ENCODE results near the gene ANKMY2. TPM values are rescaled to one million over a fixed set of nuclear protein-coding genes. Genes with fewer than 3 reads are reported as not detected.

ANKMY2 gene
- total and polyA plus RNA-seq, 3 donors from 2014 or later, result 13.4 to 17.5 (median 17.0) TPM

GRCh38 chr7:16652888-16653287, 7.3 kb upstream of the ANKMY2 start:
- no peak for DNase-seq
- 87 to 91% methylated on average over 2 of the region's 2 CpGs for WGBS, 2 donors

GRCh38 chr7:16652240-16652583, 6.7 kb upstream of the ANKMY2 start:
- TF ChIP-seq POLR2A (IDR thresholded peaks at IDR 0.05) (no peak), CTCF (IDR thresholded peaks at IDR 0.05) (no peak)
- intact Hi-C loops (cut with DNase I; ENCODE audit: low total_unique reads), result no loop called here
- DNase-seq, result no peak
- 80 to 87% methylated on average over 7 of the region's 7 CpGs for whole genome bisulfite sequencing, 2 donors
- Histone ChIP-seq H3K36me3 (ENCODE audit: low read depth, missing control alignments) (no peaks in the 10 kb centered on the region), H3K27ac (no peak overlapping the region), H3K4me1 (peaks cover 3% of the 10 kb centered on the region), H3K4me3 (no peak overlapping the region), H3K27me3 (no peaks in the 10 kb centered on the region), H3K9me3 (no peaks in the 10 kb centered on the region)

More at GRCh38 chr7:16652888-16653287, 7.3 kb upstream of the ANKMY2 start:
- TF ChIP-seq CTCF (IDR thresholded peaks at IDR 0.05) (no peak), POLR2A (IDR thresholded peaks at IDR 0.05) (no peak)
- Histone ChIP-seq H3K4me3 (no peak overlapping the region), H3K4me1 (no peaks in the 10 kb centered on the region), H3K27ac (no peak overlapping the region), H3K36me3 (ENCODE audit: low read depth, missing control alignments) (no peaks in the 10 kb centered on the region), H3K9me3 (no peaks in the 10 kb centered on the region), H3K27me3 (no peaks in the 10 kb centered on the region)
- intact Hi-C loops (cut with DNase I; ENCODE audit: low total_unique reads), result no loop called here

GRCh38 chr7:16651396-16652239, 6.1 kb upstream of the ANKMY2 start:
- no peak overlapping the region for H3K27ac ChIP-seq
- no peaks in the 10 kb centered on the region for H3K36me3 ChIP-seq (ENCODE audit: low read depth, missing control alignments)
- 69 to 85% methylated on average over 9 of the region's 9 CpGs for WGBS, 2 donors
- no peak for TF ChIP-seq CTCF (IDR thresholded peaks at IDR 0.05)
- no peak for TF ChIP-seq POLR2A (IDR thresholded peaks at IDR 0.05)
- H3K27me3 ChIP-seq, result no peaks in the 10 kb centered on the region
- no peaks in the 10 kb centered on the region for H3K9me3 ChIP-seq
- H3K4me1 ChIP-seq, result peaks cover 9% of the 10 kb centered on the region
- intact Hi-C loops (cut with DNase I; ENCODE audit: low total_unique reads), result no loop called here
- H3K4me3 ChIP-seq, result no peak overlapping the region
- DNase-seq, result no peak

GRCh38 chr7:16650266-16650665, 4.7 kb upstream of the ANKMY2 start:
- H3K36me3 ChIP-seq (ENCODE audit: low read depth, missing control alignments), result no peaks in the 10 kb centered on the region
- no peak for TF ChIP-seq CTCF (IDR thresholded peaks at IDR 0.05)
- no peak for TF ChIP-seq POLR2A (IDR thresholded peaks at IDR 0.05)
- peaks cover 9% of the 10 kb centered on the region for H3K4me1 ChIP-seq
- intact Hi-C loops (cut with DNase I; ENCODE audit: low total_unique reads), result no loop called here
- no peak for DNase-seq
- no peak overlapping the region for H3K27ac ChIP-seq
- 76 to 83% methylated on average over 2 of the region's 2 CpGs for WGBS, 2 donors
- no peaks in the 10 kb centered on the region for H3K9me3 ChIP-seq
- H3K27me3 ChIP-seq, result no peaks in the 10 kb centered on the region
- no peak overlapping the region for H3K4me3 ChIP-seq

- Histone ChIP-seq H3K27ac (no peak overlapping the region), H3K9me3 (no peaks in the 10 kb centered on the region), H3K36me3 (ENCODE audit: low read depth, missing control alignments) (no peaks in the 10 kb centered on the region), H3K27me3 (no peaks in the 10 kb centered on the region), H3K4me3 (no peak overlapping the region), H3K4me1 (peaks cover 12% of the 10 kb centered on the region)
- WGBS, 2 donors, result 50 to 83% methylated on average over 1 of the region's 1 CpG
- TF ChIP-seq POLR2A (IDR thresholded peaks at IDR 0.05) (no peak), CTCF (IDR thresholded peaks at IDR 0.05) (no peak)
- intact Hi-C loops (cut with DNase I; ENCODE audit: low total_unique reads), result no loop called here
- no peak for DNase-seq
Observed at GRCh38 chr7:16649196-16649595, 3.6 kb upstream of the ANKMY2 start.
